Lower leg skin (tissue), 3 donors: ENCODE data around the gene ESYT3.

Experiments used
- CTCF ChIP-seq, 3 donors: fragments of 450-650 bp; IDR thresholded peaks; one replicate each; pipeline ENCODE4 v1.5.1; 2016; ENCODE audit warnings: antibody characterized with exemption in 3 of 3, mild to moderate bottlenecking in 3 of 3, moderate library complexity in 2 of 3
- POLR2A ChIP-seq, 2 donors: fragments of 450-650 bp; IDR thresholded peaks; one replicate each; pipeline ENCODE4 v1.6.1; 2016 to 2017; ENCODE audit warnings: antibody characterized with exemption in 2 of 2, mild to moderate bottlenecking in 1 of 2, moderate library complexity in 1 of 2

DNA sequence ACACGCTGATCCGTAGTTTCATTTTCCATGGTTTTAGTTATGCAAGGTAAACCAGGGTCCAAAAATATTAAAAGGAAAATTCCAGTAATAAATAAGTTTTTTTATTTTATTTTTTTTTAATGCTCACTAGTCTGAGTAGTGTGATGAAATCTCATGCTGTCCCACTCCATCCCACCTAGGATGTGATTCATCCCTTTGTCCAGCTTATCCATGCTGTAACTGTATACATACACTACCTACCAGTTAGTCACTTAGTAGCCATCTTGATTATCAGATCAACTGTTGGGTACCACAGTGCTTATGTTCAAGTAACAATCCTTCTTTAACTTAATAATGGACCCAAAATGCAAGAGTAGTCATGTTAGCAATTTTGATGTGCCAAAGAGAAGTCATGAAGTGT lies 75.2 kb downstream of the ESYT3 start:
- no peak for TF ChIP-seq CTCF (IDR thresholded peaks at IDR 0.05)
- TF ChIP-seq POLR2A (IDR thresholded peaks at IDR 0.05): no peak
